HepG2 (cell line): ENCODE measurements around the gene IYD. TPM values are rescaled to one million over a fixed set of nuclear protein-coding genes. Genes with fewer than 3 reads are reported as not detected.

Source experiments
- ATAC-seq: fragments of 200-7000 bp; cut with Tn5 transposase; 3 replicates; pipeline ENCODE4 v1.9.1; 2020; ENCODE audit warnings: mild to moderate bottlenecking, moderate library complexity
- BruUV-seq: library from RNA; stranded (reverse); fragments of 400-500 nt; replicated peaks from 2 replicates; lab custom pipeline; 2021; lab: Mats Ljungman, UMichigan
- CTCF ChIA-PET: fragments of 300-600 bp; formaldehyde crosslinking; extraction: SDS; loops from one replicate; lab custom pipeline; 2021; ENCODE audit warnings: low total read pairs, inconsistent platforms, low intra/inter-chr PET ratio; lab: Yijun Ruan, JAX
- POLR2A ChIA-PET: fragments of 350-600 bp; sonication (Branson Sonifier 250); formaldehyde crosslinking; loops from one replicate; lab custom pipeline; 2020; ENCODE audit warnings: antibody characterized with exemption, inconsistent platforms; lab: Yijun Ruan, JAX
- DNase-seq: peaks from one replicate; pipeline ENCODE4 v3.0.0-alpha.2; 2015; ENCODE audit warnings: low spot score
- FAIRE-seq: peaks from 3 replicates; lab custom pipeline; 2011; peaks lifted over from hg19 to GRCh38; lab: Jason Lieb, UNC
- H2AFZ ChIP-seq: one replicate; pipeline ENCODE4 v1.6.1; 2011; ENCODE audit warnings: low read length, inconsistent platforms
- H3K27ac ChIP-seq: fragments of 300-600 bp; 3 replicates; pipeline ENCODE4 v1.8.0; 2011; ENCODE audit warnings: mixed run types, mild to moderate bottlenecking, mixed read lengths, low read length, inconsistent platforms; ENCODE audit not compliant: insufficient read depth; ENCODE audit errors: extremely low read length
- H3K27me3 ChIP-seq, 2 experiments: fragments of 200-600 bp in 1 of 2; 2 replicates in 1 of 2; 3 replicates in 1 of 2; pipeline versions ENCODE4 v1.6.0 to v1.8.0; 2011; ENCODE audit warnings: low read length in 2 of 2, mild to moderate bottlenecking in 2 of 2, moderate library complexity in 2 of 2, inconsistent platforms in 1 of 2; ENCODE audit not compliant: insufficient read depth in 2 of 2, control insufficient read depth in 1 of 2
- H3K36me3 ChIP-seq, 2 experiments: fragments of 200-600 bp in 1 of 2; replicated peaks in 1 of 2; 2 replicates in 1 of 2; 3 replicates in 1 of 2; pipeline versions ENCODE4 v1.5.1 to v1.8.0; 2011; ENCODE audit warnings: low read length in 2 of 2, inconsistent platforms in 1 of 2; ENCODE audit not compliant: insufficient read depth in 2 of 2, control insufficient read depth in 1 of 2
- H3K4me1 ChIP-seq: 2 replicates; pipeline ENCODE4 v1.5.1; 2012; ENCODE audit warnings: low read length, inconsistent platforms; ENCODE audit not compliant: insufficient read depth
- H3K4me2 ChIP-seq: 2 replicates; pipeline ENCODE4 v1.6.0; 2011; ENCODE audit warnings: low read depth, low read length, inconsistent platforms
- H3K4me3 ChIP-seq, 3 experiments: fragments of 200-600 bp in 1 of 3; sonication (generic), shearing (Covaris generic) in 1 of 3; replicated peaks in 1 of 3; 2 replicates each; pipeline ENCODE4 v1.5.1; 2011 to 2016; ENCODE audit warnings: low read length in 3 of 3, inconsistent platforms in 2 of 3, low read depth in 2 of 3, mild to moderate bottlenecking in 2 of 3, control low read depth in 1 of 3, mixed read lengths in 1 of 3; ENCODE audit not compliant: insufficient read depth in 1 of 3
- H3K79me2 ChIP-seq: one replicate; pipeline ENCODE4 v1.6.1; 2011; ENCODE audit warnings: low read length, inconsistent platforms; ENCODE audit not compliant: insufficient read depth
- H3K9ac ChIP-seq: 2 replicates; pipeline ENCODE4 v1.6.0; 2011; ENCODE audit warnings: mild to moderate bottlenecking, low read depth, low read length, inconsistent platforms; ENCODE audit not compliant: insufficient read depth
- H3K9me3 ChIP-seq: 2 replicates; pipeline ENCODE4 v1.5.1; 2012; ENCODE audit warnings: mild to moderate bottlenecking, low read length
- H4K20me1 ChIP-seq: 2 replicates; pipeline ENCODE4 v1.6.0; 2011; ENCODE audit warnings: inconsistent platforms, mild to moderate bottlenecking, low read length, moderate library complexity; ENCODE audit not compliant: insufficient read depth
- CC2D1A ChIP-seq: sonication (generic); formaldehyde crosslinking; IDR thresholded peaks from 2 replicates; pipeline ENCODE4 v1.8.1; 2023; ENCODE audit warnings: mild to moderate bottlenecking, missing genetic modification reagents
- CHCHD3 ChIP-seq: sonication (generic); formaldehyde crosslinking; IDR thresholded peaks from 2 replicates; pipeline ENCODE4 v1.8.0; 2022; ENCODE audit warnings: mild to moderate bottlenecking, missing genetic modification reagents, moderate library complexity
- DPF2 ChIP-seq: sonication (generic); formaldehyde crosslinking; IDR thresholded peaks from 2 replicates; pipeline ENCODE4 v1.4.0; 2020; ENCODE audit warnings: mild to moderate bottlenecking, low read depth, missing genetic modification reagents, borderline replicate concordance
- ERF ChIP-seq: IDR thresholded peaks from 2 replicates; pipeline ENCODE4 v1.6.1; 2018; ENCODE audit warnings: missing biosample characterization, missing genetic modification reagents
- GATAD1 ChIP-seq: IDR thresholded peaks from 2 replicates; pipeline ENCODE4 v1.6.1; 2016; ENCODE audit warnings: missing genetic modification reagents, missing compliant biosample characterization
- KDM5B ChIP-seq: sonication (generic); formaldehyde crosslinking; IDR thresholded peaks from 2 replicates; pipeline ENCODE4 v1.4.0; 2020; ENCODE audit warnings: missing genetic modification reagents, mild to moderate bottlenecking, borderline replicate concordance
- MEIS1 ChIP-seq: sonication (generic); formaldehyde crosslinking; IDR thresholded peaks from 2 replicates; pipeline ENCODE4 v1.9.0; 2021; ENCODE audit warnings: mild to moderate bottlenecking, missing genetic modification reagents, moderate library complexity, borderline replicate concordance
- NCOR1 ChIP-seq: fragments of 200-600 bp; sonication (generic); IDR thresholded peaks from 2 replicates; pipeline ENCODE4 v1.7.0; 2017; ENCODE audit warnings: antibody characterized with exemption, low read length, borderline replicate concordance
- SMAD3 ChIP-seq: sonication (generic); formaldehyde crosslinking; IDR thresholded peaks from 2 replicates; pipeline ENCODE4 v1.4.0; 2020; ENCODE audit warnings: missing genetic modification reagents
- TP53 ChIP-seq: sonication (generic); formaldehyde crosslinking; conservative IDR thresholded peaks from 2 replicates; pipeline ENCODE4 v1.4.0; 2020; ENCODE audit warnings: missing genetic modification reagents
- ZBTB20 ChIP-seq: sonication (generic); formaldehyde crosslinking; IDR thresholded peaks from 2 replicates; pipeline ENCODE4 v1.8.1; 2023; ENCODE audit warnings: missing genetic modification reagents, low read depth, mild to moderate bottlenecking, borderline replicate concordance
- ZFY ChIP-seq: sonication (generic); formaldehyde crosslinking; IDR thresholded peaks from 2 replicates; pipeline ENCODE4 v1.4.0; 2020; ENCODE audit warnings: missing genetic modification reagents
- ZNF460 ChIP-seq: sonication (generic); formaldehyde crosslinking; IDR thresholded peaks from 2 replicates; pipeline ENCODE4 v1.5.1; 2020; ENCODE audit warnings: missing genetic modification reagents, mild to moderate bottlenecking, borderline replicate concordance
- ZNF530 ChIP-seq: sonication (generic); formaldehyde crosslinking; IDR thresholded peaks from 2 replicates; pipeline ENCODE4 v1.5.0; 2020; ENCODE audit warnings: low read depth, mild to moderate bottlenecking, missing genetic modification reagents
- ZNF652 ChIP-seq: IDR thresholded peaks from 2 replicates; pipeline ENCODE4 v1.6.1; 2016; ENCODE audit warnings: low read depth, borderline replicate concordance
- WGBS: methylation state at CpG from one replicate; pipeline ENCODE4 v1.1.6; 2017; ENCODE audit warnings: low lambda C conversion rate; 5-methylcytosine and 5-hydroxymethylcytosine counted together
- in situ Hi-C: cut with HindIII; loops from 2 replicates; pipeline ENCODE4 v1.10.0; 2017; ENCODE audit warnings: low pct_unique_long_range_greater_than_20kb; ENCODE audit not compliant: extremely low pct_ligation_motif_present
- intact Hi-C: fragments of 100-400 bp; cut with micrococcal nuclease; formaldehyde crosslinking; loops from one replicate; pipeline ENCODE4 v1.10.0; 2022; ENCODE audit not compliant: unreplicated experiment
- polyA plus RNA-seq, 8 experiments: library from polyadenylated mRNA; depleted of rRNA in 3 of 8; stranded (reverse) in 7 of 8; unstranded in 1 of 8; fragments of >200 nt; fragmentation: Illumina TruSeq in 4 of 8; extraction: Trizol in 4 of 8; gene quantifications; 2 replicates each; pipeline versions ENCODE4 v1.2.1 to v1.2.3, GENCODE V29; 2011 to 2016; ENCODE audit warnings: low read depth in 4 of 8, missing spikeins in 1 of 8, mixed read lengths in 1 of 8; ENCODE audit not compliant: insufficient read depth in 1 of 8
- total RNA-seq, 5 experiments: library from RNA; depleted of rRNA; stranded (reverse); fragments of >200 nt; fragmentation: Illumina TruSeq; extraction: Trizol; gene quantifications; 2 replicates each; pipeline ENCODE4 v1.2.3, GENCODE V29; 2016; ENCODE audit warnings: low read depth in 1 of 5
- TF ChIP-seq, protein P1 (sequence below): sonication (generic); formaldehyde crosslinking; IDR thresholded peaks from 2 replicates; pipeline ENCODE4 v1.4.0; 2020; ENCODE audit warnings: mild to moderate bottlenecking, missing genetic modification reagents
- TF ChIP-seq, protein P2 (sequence below): sonication (generic); IDR thresholded peaks from 2 replicates; pipeline ENCODE4 v1.6.1; 2016; ENCODE audit warnings: low read depth, borderline replicate concordance
- TF ChIP-seq, protein P3 (sequence below): sonication (generic); formaldehyde crosslinking; IDR thresholded peaks from 2 replicates; pipeline ENCODE4 v1.8.0; 2022; ENCODE audit warnings: mild to moderate bottlenecking, missing genetic modification reagents

Gene IYD
- total and polyA plus RNA-seq, 2 of the 13 experiments (the other 11 are each of a cell fraction or from before 2014, with no cell fraction given), result 0.01 to 0.46 TPM

DNA sequence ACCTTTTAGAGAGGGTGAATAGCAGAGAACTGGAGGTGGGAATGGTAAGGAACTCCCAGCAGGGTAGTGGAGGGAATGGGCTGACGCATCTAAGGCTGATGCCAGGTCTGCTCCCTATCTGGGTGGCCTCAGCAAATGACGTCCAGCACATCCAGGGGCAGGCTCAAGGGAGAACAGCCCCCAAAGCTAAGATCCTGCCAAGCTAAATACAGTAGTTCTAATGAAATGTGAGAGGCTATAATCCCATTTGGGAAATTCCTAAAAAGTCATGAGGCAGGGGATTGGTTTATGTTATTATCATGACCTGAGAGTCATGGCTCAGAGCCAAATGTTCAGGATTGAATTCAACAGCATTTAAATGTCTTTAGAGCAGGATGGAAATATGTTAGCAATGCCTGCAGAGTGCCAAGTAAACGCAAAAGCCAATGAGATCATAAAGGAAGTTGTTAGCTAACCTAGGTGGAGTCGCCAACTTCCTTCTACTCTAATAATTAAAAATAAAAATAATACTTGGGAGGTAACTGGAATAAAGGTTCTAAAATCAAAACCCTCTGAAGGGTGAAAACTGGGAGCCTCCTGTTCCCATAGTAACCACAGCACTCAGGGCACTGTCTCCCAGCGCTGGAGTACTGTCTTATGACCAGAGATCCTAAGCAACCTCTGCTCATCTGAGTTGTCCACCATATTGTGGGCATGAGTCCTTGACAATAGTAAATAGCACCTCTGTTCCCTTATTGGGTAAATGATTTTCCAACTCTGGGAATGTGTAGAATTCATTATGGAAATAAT lies 34.8 kb downstream of the IYD start:
- H2AFZ ChIP-seq, result no peak overlapping the region
- H3K4me3 ChIP-seq, result no peak overlapping the region
- 9% methylated on average over 5 of the region's 5 CpGs for WGBS
- no TSS peak for BruUV-seq
- POLR2A ChIA-PET, result no interaction called here
- DNase-seq, result no peak
- H4K20me1 ChIP-seq, result no peaks in the 10 kb centered on the region
- H3K4me1 ChIP-seq, result no peaks in the 10 kb centered on the region
- TF ChIP-seq ZNF460 (CRISPR knock-in tag) (no peak), NCOR1 (no peak), TP53 (no peak), KDM5B (no peak), SMAD3 (no peak), ZNF652 (CRISPR knock-in tag) (no peak), ZNF530 (CRISPR knock-in tag) (no peak), ZBTB20 (no peak), ZFY (CRISPR knock-in tag) (no peak), MEIS1 (no peak), CC2D1A (CRISPR knock-in tag) (no peak), CHCHD3 (CRISPR knock-in tag) (no peak), ERF (no peak), GATAD1 (CRISPR knock-in tag) (no peak), DPF2 (no peak)
- TF ChIP-seq, protein P1, sequence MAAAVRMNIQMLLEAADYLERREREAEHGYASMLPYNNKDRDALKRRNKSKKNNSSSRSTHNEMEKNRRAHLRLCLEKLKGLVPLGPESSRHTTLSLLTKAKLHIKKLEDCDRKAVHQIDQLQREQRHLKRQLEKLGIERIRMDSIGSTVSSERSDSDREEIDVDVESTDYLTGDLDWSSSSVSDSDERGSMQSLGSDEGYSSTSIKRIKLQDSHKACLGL (CRISPR knock-in tag), result no peak
- TF ChIP-seq, protein P2, sequence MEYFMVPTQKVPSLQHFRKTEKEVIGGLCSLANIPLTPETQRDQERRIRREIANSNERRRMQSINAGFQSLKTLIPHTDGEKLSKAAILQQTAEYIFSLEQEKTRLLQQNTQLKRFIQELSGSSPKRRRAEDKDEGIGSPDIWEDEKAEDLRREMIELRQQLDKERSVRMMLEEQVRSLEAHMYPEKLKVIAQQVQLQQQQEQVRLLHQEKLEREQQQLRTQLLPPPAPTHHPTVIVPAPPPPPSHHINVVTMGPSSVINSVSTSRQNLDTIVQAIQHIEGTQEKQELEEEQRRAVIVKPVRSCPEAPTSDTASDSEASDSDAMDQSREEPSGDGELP, result no peak
- TF ChIP-seq, protein P3, sequence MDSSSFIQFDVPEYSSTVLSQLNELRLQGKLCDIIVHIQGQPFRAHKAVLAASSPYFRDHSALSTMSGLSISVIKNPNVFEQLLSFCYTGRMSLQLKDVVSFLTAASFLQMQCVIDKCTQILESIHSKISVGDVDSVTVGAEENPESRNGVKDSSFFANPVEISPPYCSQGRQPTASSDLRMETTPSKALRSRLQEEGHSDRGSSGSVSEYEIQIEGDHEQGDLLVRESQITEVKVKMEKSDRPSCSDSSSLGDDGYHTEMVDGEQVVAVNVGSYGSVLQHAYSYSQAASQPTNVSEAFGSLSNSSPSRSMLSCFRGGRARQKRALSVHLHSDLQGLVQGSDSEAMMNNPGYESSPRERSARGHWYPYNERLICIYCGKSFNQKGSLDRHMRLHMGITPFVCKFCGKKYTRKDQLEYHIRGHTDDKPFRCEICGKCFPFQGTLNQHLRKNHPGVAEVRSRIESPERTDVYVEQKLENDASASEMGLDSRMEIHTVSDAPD (CRISPR knock-in tag), result no peak
- no peaks in the 10 kb centered on the region for H3K79me2 ChIP-seq
- no peak overlapping the region for H3K9ac ChIP-seq
- H3K4me2 ChIP-seq, result no peak overlapping the region
- H3K27ac ChIP-seq, result no peak overlapping the region
- H3K9me3 ChIP-seq, result no peaks in the 10 kb centered on the region
- intact Hi-C loops, result no loop called here
- H3K27me3 ChIP-seq, result peaks cover 0 to 6% of the 10 kb centered on the region in 2 experiments; a peak in 2 of 5 replicates
- ATAC-seq, result no peak
- FAIRE-seq, result no peak
- no peaks in the 10 kb centered on the region for H3K36me3 ChIP-seq
- CTCF ChIA-PET, result no interaction called here
- in situ Hi-C loops, result loop anchor here (25.0 kb wide), 1 partner anchor 934 kb away; no protein-coding TSS in a partner anchor
